GM19043 (cell line): ENCODE results near the gene RBCK1.
A peak's percentile ranks its signal among the peaks of the same experiment; 100 is the strongest.

Source experiments
- ATAC-seq: cut with Tn5 transposase; IDR thresholded peaks from one replicate; pipeline ENCODE4 v1.9.1; 2021; ENCODE audit warnings: low read depth; ENCODE audit not compliant: unreplicated experiment

Gene RBCK1

DNA sequence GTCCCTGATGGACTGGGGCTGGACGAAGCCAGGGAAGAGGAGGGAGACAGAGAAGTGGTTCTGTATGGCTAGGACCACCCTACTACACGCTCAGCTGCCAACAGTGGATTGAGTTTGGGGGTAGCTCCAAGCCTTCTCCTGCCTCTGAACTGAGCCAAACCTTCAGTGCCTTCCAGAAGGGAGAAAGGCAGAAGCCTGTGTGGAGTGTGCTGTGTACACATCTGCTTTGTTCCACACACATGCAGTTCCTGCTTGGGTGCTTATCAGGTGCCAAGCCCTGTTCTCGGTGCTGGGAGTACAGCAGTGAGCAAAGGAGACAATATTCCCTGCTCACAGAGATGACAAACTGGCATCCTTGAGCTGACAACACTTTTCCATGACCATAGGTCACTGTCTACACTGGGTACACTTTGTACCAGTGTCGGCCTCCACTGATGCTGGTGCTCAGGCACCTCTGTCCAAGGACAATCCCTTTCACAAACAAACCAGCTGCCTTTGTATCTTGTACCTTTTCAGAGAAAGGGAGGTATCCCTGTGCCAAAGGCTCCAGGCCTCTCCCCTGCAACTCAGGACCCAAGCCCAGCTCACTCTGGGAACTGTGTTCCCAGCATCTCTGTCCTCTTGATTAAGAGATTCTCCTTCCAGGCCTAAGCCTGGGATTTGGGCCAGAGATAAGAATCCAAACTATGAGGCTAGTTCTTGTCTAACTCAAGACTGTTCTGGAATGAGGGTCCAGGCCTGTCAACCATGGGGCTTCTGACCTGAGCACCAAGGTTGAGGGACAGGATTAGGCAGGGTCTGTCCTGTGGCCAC is 11.3 kb upstream of the RBCK1 start:
- no peak for ATAC-seq

DNA sequence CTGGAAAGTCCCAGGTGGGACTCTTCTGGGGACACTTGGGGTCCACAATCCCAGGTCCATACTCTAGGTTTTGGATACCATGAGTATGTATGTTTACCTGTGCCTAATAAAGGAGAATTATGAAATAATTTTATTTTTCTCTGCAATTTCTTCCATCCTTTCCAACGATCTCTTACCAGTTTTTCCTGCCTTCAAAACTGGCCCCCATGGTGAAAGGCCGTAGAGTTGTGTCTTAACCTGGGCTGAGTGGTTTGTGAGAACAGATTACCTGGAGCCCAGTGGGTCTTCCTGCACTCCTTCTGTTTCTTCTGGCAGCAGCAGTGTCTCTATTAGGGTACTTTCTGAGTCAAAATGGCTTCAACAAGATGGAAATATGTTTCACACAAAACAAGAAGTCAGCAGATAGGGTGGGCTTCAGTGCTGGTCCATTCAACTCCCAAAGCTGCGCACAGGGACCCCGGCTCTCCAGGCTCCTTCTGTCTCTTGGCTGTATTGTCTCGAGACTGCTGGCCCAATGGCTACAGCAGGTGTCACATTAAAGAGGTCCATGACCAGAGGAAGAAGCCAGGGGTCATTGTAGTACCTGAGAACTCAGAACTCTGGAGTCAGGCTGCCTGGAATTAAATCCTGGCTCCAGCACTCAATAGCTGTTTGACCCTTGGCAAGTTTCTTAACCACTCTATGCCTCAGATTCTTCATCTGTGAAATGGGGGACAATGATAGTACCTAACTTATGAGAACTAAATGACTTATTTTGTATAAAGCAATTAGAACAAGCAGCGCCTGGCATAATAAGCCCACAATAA is 10.5 kb upstream of the RBCK1 start:
- ATAC-seq: no peak

DNA sequence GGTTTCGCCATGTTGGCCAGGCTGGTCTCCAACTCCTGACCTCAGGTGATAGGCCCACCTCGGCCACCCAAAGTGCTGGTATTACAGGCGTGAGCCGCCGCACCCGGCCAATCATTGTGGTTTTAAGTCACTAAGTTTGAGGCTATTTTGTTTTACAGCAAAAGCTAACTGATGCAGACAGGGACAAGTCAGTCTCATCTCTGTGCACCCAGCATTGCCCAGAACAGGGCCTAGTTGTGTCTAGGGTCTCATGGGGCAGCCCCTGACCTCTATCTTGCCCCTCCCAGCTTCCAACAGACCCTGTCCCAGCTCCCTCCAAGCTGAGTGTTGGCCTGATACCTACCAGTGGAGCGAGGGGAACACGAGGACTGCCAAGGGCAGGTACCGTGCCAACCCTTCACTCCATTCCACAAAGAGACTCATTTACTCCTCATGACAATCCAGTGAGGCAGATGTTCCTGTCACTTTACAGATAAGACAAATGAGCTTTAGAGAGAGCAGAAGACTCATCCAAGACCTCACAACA is 8.9 kb upstream of the RBCK1 start:
- ATAC-seq: no peak

DNA sequence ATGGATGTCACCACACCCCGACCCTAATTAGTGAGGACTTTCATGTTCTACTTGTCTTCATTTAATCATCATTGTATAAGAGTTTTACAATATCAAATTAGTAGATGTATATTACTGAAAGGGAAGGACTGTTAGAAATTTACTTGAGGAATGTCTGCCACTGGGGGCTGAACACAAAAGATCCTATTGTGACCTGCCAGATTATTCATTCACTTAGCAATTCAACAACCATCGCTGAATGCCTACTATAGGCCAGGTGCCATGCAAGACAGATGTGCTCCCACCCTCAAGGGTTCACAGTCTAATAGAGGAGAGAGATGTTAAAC is 8.0 kb upstream of the RBCK1 start:
- no peak for ATAC-seq

DNA sequence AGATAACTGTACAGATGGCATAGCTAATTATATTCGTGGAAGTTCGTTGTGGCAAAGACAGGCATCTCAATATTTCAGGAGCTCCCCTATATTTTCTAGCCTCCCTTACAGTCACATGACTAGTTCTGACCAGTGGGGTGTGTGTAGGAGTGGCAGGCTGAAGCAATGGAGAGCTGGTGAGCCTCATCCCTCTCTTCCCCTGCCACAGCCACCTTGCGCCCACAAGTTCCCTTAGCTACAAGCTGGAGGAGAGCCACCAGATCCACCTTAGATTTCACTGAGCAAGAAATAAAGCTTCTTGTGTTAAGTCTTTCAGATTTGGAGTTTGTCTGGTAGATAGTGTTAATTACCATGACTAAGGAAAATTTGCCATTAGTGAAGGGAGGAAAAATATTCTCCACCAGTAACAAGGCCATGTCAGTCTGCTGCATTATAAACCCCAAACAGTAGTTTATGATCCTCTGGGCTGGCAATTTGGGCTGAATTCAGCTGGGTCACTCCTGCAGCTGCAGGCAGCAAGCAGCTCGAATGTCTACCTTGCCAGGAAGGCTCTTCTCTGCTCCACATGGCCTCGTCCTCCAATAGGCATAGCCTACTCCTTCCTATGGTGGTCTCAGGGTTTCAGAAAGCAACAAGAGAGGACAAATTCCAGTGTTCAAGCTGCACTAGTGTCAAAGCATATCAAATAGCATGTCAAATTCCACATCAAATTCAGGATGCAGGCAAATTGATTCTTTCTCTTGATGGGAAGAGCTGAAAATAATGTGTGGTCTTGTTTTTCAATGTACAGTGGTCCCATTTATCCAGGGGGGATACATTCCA is 7.4 kb upstream of the RBCK1 start:
- ATAC-seq: no peak

DNA sequence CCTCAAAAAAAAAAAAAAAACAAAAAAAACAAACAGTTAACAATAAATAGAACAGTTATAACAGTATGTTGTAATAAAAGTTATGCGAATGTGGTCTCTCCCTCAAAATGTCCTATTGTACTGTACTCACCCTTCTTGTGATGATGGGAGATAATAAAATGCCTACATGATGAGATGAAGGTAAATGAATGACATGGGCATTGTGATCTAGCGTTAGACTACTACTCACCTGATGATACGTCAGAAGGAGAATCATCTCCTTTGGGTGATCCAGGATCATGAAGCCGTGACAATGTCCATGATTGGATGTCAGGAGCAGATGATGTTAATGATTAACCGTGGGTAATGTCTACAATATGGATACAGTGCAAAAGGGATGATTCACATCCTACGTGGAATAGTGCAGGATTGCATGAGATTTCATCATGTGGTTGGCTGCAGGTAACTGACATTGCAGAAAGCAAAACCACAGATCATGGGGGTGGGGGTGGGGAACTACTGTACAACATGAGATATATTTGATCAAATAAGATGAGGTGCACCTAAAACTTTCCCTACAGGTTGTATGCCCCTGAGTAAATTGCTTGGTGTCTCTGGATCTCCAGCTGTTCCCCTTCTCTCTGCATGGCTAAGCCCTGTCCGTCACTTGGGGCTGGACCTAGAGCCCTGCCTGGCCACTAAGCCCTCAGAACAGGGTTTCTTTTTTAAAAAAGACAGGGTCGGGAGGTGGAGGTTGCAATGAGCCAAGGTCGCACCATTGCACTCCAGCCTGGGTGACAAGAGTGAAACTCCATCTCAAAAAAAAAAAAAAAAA is 6.2 kb upstream of the RBCK1 start:
- no peak for ATAC-seq

DNA sequence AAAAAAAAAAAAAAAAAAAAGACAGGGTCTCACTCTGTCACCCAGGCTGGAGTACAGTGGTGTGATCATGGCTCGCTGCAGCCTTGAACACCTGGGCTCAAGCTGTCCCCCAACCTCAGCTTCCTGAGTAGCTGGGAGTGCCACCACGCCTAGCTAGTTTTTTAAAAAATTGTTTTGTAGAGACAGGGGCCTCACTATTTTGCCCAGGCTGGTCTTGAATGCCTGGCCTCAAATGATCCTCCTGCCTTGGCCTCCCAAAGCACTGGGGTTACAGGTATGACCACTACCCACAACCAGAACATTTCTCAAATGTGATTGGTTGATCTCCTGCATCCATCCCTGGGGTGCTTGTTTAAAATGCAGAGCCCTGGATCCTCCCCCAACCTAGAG is 5.6 kb upstream of the RBCK1 start:
- ATAC-seq: no peak

DNA sequence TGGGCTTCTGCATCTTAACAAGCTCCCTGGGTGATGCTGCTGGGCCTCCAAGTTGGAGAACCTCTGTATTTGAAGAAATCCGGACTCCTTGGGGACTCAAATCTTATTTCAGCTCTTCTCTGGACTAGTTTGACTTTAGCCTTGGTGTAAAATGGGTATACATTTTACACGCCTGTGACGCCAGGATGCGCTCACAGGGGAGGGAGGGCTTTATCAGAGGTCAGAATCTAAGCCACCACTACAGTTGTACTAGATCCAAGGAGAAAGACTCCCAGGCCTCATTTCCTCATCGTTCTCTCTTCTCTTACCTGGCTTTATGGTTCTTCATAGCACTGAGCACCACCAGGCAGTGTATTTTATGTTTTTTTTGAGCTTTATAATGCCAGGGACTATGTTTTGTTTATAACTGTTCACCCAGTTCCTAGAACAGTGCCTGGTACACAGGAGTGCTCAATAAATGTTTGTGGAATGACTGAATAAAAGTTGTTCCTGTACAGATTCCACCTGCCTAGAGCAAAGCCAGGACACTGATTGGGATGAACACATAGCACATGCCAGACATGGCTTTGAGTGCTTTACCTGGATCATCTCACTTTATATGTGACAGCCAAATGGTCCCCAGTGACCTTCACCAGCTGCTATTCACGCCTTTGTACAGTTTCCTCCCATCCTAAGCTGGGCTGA is 5.1 kb upstream of the RBCK1 start:
- no peak for ATAC-seq

DNA sequence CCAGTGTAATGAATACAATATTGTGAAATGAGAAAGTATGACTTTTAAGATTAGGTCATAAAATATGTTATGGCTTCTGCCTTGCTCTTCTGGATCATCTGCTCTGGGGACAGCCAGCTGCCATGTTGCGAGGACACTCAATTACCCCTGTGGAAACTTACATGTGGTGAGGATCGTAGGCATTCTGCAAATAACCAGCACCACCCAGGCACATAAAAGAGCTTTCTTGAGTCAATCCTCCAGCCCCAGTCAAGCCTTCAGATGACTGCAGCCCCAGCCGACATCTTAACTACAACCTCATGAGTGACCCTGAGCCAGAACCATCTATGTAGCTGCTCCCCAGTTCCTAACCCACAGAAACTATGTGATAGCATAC is 4.5 kb upstream of the RBCK1 start:
- ATAC-seq: no peak

DNA sequence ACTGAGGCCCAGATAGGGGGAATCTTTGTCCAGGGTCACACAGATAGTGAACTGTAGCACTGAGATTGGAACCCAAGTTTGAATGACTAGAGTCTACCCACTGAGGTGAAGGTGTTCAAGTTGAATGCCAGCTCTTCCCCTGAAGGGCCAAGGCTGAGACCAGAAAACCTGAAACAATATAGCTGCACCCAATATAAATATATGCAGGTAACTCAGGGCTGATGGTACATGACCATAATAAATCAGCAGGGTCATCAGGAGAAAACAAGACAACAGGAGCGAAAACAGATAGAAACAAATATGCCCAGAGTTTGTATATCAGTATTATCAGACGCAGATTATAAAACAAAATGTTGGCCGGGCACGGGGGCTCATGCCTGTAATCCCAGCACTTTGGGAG is 4.0 kb upstream of the RBCK1 start:
- no peak for ATAC-seq

DNA sequence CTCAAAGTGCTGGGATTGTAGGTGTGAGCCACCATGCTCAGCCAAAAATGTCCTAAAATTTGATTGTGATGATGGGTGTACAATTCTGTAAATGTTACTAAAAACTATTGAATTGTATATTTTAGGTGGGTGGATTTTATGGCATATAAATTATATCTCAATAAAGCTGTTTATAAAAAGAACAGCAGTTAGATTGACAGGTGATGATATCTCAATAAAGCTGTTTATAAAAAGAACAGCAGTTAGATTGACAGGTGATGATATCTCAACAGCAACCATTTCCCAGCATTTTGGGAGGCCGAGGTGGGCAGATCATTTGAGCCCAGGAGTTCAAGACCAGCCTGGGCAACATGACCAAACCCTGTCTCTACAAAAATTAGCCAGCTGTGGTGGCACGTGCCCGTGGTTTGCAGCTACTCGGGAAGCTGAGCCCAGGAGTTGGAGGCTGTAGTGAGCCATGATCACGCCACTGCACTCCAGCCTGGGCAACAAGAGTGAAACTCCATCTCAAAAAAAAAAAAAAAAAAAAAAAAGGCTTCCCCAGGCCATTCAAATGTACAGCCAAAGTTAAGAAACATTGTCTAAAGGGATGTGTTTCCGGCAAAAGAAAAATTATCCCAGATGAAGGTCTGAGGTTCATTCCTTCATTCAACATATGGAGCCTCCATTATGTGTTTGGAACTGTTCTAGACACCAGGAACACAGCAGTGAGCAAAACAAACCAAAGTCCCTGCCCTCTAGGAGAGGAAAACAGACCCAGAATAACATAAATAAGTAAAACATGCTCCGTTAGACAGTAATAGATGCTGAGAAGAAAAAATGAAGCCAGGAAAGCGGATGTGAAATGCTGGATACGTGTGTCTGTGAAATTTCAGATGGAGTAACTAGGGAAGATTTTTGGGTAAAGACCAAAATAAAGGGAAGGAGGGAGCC is 1.6 kb upstream of the RBCK1 start:
- no peak for ATAC-seq

DNA sequence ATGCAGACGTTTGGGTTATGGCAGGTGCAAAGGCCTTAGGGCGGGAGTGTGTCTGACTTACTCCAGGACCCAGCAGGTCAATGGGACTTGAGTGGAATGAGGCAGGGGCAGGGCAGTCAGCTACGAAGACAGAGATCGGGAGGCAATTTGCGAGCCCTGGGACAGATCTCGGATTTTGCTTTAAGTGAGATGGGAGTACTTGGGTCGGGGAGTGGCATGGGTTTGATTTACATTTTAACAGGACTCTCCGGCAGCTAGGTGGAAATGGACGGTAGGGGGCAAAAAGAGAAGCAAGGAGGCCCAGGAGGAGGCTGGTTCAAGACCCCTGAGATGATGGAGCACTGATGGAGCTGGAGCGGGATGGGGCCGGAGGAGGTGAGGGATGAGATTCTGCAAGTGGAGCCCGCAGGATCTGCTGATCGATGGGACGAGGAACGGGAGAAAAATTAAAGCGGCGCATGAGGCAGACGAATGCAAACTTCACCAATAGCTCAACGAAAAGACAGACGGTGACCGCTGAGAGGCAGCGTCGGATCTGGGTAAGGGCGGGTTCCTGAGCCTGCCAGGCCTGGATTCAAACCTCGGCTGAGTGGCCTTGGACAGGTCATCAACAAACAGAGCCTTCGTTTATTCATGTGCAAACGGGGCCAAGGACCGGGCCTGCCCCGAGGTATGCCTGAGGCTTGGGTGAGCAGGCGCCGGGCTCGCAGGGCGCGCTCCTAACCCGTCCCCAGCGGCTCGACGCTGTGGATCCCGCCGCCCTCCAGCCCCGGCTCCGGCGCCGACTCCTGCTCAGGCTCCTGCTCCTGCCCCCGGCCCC is 756 bp upstream of the RBCK1 start:
- peak; percentile 54 for ATAC-seq

DNA sequence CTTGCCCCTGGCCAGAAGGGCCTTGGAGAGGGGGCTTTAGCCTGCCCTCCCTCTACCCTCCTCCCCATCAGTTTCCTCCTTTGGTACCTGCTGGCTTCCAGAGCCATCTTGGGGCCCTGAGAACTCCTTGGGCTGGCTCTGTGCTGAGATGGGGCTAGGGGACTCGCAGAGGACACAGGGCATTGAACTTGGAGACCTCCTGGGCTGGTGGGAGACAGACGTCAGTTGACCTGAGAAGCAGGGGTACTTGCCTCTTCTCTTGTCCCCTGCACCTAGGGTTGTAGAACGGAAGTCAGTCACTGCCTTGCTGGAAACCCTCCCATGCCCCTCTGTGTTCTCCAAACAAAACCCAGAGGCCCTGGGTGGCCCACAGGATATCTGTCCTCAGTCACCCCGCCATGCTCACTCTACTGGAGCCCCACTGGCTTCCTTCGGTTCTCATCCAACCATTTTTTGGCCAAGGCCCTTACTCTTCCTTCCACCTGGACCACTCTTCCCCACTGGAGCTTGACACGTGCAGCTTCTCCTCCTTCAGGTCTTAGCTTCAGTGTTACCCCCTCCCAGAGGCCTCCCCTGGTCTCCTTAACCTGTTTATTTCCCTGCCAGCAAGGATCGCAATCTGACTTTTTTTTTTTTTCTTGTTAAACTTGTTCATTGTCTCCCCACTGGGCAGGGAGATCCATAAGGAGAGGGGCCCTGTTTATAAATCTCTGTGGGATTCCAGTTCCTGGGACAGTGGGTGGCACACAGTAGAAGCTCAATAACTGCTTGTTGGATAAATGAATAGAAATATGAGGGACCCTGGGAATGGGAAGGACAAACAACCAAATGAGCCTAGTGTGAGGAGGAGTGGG is 971 bp downstream of the RBCK1 start:
- peak; percentile 11 for ATAC-seq

DNA sequence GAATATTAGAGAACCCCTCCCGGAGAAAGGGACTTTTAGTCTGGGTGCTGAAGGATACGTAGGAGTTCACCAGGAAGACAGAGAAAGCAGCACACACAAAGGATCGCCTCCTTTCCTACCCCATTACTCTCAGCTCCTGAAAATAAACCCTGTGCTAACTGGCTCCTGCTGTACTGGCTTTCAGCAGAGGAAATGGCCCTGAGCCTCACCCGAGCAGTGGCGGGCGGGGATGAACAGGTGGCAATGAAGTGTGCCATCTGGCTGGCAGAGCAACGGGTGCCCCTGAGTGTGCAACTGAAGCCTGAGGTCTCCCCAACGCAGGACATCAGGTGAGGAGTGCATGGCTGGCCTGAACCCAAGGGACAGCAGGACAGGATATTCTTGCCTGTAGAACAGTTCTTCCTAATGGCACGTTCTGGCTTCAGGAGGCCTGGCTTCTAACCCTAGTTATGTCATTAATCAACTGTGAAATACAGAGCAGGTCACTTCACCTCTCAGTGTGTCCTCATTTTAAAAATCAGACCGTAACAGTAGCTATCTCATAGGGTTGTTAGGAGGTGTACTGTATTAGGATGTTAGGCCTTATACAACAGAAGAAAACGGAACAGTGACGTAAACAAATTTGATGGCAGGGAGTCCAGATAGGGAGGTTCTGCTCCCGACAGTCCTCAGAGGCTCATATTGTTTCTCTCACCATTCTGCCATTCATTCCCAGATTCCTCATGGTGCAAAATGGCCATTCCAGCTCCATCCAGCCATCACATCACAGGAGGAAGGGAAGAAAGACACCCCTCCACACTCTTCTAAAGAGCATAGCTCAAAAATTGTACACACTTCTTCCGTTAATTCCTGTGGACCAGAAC is 1.8 kb downstream of the RBCK1 start:
- no peak for ATAC-seq

DNA sequence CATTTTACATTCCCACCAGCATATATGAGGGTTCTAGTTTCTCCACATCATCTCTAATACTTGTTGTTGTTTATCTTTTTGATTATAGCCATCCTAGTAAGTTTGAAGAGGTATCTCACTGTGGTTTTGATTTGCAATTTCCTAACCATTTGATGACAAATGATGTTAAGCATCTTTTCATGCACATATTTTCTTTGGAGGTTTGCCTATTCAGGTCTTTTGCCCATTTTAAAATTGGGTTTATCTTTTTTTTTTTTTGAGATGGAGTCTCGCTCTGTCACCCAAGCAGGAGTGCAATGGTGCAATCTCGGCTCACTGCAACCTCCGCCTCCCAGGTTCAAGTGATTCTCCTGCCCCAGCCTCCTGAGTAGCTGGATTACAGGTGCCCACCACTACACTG is 4.0 kb downstream of the RBCK1 start:
- no peak for ATAC-seq

DNA sequence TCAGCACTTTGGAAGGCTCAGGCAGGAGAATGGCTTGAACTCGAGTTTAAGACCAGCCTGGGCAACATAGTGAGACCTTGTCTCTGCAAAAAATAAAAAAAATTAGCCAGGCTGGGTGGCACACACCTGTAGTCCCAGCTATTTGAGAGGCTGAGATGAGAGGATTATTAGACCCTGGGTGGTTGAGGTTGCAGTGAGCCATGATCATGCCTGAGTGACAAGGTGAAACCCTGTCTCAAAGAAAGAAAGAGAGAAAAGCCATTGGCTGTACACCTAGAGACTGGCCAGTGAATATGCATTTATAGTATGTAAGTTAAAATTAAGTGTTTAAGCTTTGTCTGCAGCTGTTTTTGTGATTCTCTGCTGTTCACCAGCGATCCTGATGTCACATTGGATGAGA is 6.1 kb downstream of the RBCK1 start:
- ATAC-seq: no peak
